Esophagus muscularis mucosa (tissue), 3 donors: ENCODE measurements around the gene TEAD4.
"Not testable (repeated sequence)": the region's sequence is repeated elsewhere in the genome, so short reads cannot be mapped to it uniquely, and the experiment has no call there.

Source experiments
- POLR2A ChIP-seq: fragments of 450-650 bp; IDR thresholded peaks from one replicate; pipeline ENCODE4 v1.6.1; 2017; ENCODE audit warnings: antibody characterized with exemption, moderate library complexity, mild to moderate bottlenecking, low read depth
- TF ChIP-seq, protein P1 (sequence below), 3 experiments: fragments of 200-600 bp in 2 of 3; fragments of 450-650 bp in 1 of 3; sonication (generic) in 2 of 3; IDR thresholded peaks; one replicate each; pipeline ENCODE4 v1.5.1; 2017 to 2019; ENCODE audit warnings: antibody characterized with exemption in 3 of 3, mild to moderate bottlenecking in 2 of 3, moderate library complexity in 1 of 3

DNA sequence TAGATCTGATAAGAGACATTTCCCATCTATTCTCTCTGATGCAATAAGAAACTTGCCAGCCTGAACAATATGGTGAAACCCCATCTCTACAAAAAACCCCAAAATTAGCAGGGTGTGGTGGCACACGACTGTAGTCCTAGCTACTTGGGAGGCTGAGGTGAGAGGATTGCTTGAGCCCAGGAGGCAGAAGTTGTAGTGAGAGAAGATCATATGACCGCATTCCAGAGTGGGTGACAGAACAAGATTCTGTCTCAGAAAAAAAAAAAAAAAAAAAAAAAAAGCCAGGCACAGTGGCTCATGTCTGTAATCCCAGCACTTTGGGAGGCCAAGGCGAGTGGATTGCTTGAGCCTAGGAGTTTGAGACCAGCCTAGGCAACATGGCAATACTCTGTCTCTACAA lies 106.6 kb downstream of the TEAD4 start:
- TF ChIP-seq, protein P1, sequence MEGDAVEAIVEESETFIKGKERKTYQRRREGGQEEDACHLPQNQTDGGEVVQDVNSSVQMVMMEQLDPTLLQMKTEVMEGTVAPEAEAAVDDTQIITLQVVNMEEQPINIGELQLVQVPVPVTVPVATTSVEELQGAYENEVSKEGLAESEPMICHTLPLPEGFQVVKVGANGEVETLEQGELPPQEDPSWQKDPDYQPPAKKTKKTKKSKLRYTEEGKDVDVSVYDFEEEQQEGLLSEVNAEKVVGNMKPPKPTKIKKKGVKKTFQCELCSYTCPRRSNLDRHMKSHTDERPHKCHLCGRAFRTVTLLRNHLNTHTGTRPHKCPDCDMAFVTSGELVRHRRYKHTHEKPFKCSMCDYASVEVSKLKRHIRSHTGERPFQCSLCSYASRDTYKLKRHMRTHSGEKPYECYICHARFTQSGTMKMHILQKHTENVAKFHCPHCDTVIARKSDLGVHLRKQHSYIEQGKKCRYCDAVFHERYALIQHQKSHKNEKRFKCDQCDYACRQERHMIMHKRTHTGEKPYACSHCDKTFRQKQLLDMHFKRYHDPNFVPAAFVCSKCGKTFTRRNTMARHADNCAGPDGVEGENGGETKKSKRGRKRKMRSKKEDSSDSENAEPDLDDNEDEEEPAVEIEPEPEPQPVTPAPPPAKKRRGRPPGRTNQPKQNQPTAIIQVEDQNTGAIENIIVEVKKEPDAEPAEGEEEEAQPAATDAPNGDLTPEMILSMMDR (IDR thresholded peaks at IDR 0.05), result not testable (repeated sequence)
- not testable (repeated sequence) for TF ChIP-seq POLR2A
